Eye (tissue), 1 donor: ENCODE measurements around the gene CNTLN.

Source experiments
- DNase-seq: peaks from one replicate; pipeline ENCODE4 v3.0.0-alpha.2; 2015

Gene CNTLN, protein sequence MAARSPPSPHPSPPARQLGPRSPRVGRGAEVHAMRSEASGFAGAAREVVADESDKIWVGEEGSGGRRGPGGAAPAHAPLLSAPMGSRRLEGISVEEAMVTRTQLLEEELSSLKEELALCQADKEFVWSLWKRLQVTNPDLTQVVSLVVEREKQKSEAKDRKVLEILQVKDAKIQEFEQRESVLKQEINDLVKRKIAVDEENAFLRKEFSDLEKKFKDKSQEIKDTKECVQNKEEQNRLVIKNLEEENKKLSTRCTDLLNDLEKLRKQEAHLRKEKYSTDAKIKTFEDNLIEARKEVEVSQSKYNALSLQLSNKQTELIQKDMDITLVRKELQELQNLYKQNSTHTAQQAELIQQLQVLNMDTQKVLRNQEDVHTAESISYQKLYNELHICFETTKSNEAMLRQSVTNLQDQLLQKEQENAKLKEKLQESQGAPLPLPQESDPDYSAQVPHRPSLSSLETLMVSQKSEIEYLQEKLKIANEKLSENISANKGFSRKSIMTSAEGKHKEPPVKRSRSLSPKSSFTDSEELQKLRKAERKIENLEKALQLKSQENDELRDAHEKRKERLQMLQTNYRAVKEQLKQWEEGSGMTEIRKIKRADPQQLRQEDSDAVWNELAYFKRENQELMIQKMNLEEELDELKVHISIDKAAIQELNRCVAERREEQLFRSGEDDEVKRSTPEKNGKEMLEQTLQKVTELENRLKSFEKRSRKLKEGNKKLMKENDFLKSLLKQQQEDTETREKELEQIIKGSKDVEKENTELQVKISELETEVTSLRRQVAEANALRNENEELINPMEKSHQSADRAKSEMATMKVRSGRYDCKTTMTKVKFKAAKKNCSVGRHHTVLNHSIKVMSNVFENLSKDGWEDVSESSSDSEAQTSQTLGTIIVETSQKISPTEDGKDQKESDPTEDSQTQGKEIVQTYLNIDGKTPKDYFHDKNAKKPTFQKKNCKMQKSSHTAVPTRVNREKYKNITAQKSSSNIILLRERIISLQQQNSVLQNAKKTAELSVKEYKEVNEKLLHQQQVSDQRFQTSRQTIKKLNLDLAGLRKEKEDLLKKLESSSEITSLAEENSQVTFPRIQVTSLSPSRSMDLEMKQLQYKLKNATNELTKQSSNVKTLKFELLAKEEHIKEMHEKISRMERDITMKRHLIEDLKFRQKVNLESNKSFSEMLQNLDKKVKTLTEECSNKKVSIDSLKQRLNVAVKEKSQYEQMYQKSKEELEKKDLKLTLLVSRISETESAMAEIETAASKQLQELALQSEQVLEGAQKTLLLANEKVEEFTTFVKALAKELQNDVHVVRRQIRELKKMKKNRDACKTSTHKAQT (N-terminal part only)

GRCh38 chr9:17134396-17135294, at the start of gene CNTLN:
Gene CNTLN (plus strand): TSS chr9:17135040. CDS start chr9:17135066, 26 bp downstream.
- peak; percentile 96 for DNase-seq

- DNase-seq: no peak
Measured at GRCh38 chr9:17088566-17088965, 46.3 kb upstream of the CNTLN start.

GRCh38 chr9:17090041-17090440, 44.8 kb upstream of the CNTLN start:
- DNase-seq: no peak

- peak; percentile 63 for DNase-seq
Measured at GRCh38 chr9:17116400-17116837, 18.4 kb upstream of the CNTLN start.

GRCh38 chr9:17117372-17117771, 17.5 kb upstream of the CNTLN start:
- DNase-seq: no peak

DNA sequence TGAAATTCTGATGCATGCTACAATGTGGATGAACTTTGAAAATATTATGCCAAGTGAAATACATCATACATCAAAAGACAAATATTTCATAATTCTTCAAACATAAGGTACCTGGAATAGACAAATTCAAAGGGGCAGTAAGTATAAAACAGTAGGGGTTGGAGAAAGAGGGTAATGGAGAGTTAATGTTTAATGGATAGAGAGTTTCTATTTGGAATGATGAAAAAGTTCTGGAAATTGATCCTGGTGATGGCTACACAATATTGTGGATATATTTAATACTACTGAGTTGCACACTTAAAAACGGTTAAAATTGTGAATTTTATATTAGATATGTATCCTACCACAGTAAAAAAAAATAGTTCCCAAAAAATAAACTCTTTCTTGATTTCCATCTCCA, 14.6 kb upstream of the CNTLN start:
- no peak for DNase-seq

- DNase-seq: no peak
Measured at GRCh38 chr9:17121264-17121663, 13.6 kb upstream of the CNTLN start.

DNA sequence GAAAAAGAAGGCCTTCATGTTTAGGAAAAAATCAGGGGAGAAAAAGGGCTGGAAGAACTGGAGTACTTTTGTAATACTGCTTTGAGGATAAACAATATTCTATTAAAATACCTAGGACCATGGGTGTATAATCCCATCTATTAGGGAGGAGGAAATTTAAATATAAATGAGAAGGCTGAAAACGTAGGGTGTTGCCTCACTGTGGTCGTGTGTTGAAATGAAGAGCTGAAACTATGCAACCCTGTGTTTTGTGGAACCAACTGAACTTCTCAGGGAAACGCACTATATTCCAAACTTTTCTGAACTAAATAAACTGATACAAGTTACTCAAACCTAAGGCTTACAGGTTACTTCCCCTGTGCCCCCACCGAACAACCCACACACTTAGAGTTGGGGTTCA, 4.5 kb upstream of the CNTLN start:
- no peak for DNase-seq

- no peak for DNase-seq
Measured at GRCh38 chr9:17130725-17131124, 4.1 kb upstream of the CNTLN start.

GRCh38 chr9:17131494-17131893, 3.3 kb upstream of the CNTLN start:
- no peak for DNase-seq

GRCh38 chr9:17135295-17136160, 688 bp downstream of the CNTLN start:
- peak; percentile 84 for DNase-seq

- DNase-seq: no peak
Measured at GRCh38 chr9:17137566-17137965, 2.7 kb downstream of the CNTLN start.

DNA sequence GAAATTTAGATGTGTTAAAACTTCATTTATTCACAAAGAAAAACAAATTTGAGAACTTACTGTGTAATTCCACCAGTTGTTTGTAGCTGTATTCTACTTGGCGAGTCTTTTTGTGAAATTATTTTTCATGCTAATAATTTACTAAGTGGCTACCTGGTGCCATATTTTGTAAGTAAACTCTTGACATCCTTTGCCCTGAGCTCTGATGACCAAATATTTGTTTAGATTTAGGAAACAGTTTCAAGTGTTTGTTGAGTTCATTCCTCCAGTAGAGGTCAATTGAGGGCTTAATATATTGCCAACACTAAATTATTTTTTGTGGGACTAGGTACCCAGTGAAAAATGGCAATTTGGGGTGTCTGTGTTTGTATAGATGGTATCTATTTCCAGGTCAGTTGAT, 3.7 kb downstream of the CNTLN start:
- no peak for DNase-seq

- DNase-seq: no peak
Measured at GRCh38 chr9:17140418-17140817, 5.6 kb downstream of the CNTLN start.

GRCh38 chr9:17148324-17148723, 13.5 kb downstream of the CNTLN start:
- DNase-seq: no peak

DNA sequence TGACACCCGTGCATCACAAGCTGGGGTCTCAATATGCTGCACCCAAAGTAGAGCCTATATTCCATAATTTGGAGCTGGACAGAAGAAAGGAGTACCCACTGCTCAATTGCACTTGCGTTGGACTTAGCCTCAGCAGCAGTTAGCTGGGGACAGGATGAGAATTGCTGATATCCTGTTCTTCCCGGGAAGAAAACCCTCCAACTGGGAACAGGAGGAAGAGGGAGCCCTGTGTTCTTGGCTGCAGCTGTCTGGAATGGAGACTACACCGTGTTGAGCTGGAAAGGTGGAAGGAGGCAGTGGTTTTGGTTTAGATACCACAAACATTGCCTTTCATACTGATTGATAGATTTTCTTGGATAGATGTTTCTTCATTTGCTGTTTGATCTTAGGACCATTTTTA, 24.6 kb downstream of the CNTLN start:
- DNase-seq: no peak

- DNase-seq: no peak
Measured at GRCh38 chr9:17160327-17160726, 25.5 kb downstream of the CNTLN start.

DNA sequence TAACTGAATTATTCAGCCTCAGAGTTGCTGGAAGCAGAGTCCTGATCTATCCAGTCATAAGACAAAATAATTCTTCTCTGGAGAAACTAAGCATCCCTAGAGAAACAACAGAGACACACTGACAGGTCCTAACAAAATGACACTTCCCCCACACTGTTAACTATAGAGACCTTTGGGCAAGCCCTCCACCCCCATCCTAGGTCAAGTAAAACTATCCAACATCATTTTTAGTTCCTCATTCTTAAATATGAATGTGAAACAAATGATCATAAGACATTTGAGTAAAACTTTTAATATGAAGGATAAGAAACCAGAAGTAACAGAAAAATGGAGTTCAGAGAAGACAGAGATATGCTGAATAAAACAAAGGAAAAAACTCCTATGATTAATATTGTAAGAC, 30.9 kb downstream of the CNTLN start:
- DNase-seq: no peak

GRCh38 chr9:17166346-17166745, 31.5 kb downstream of the CNTLN start:
- DNase-seq: no peak

DNA sequence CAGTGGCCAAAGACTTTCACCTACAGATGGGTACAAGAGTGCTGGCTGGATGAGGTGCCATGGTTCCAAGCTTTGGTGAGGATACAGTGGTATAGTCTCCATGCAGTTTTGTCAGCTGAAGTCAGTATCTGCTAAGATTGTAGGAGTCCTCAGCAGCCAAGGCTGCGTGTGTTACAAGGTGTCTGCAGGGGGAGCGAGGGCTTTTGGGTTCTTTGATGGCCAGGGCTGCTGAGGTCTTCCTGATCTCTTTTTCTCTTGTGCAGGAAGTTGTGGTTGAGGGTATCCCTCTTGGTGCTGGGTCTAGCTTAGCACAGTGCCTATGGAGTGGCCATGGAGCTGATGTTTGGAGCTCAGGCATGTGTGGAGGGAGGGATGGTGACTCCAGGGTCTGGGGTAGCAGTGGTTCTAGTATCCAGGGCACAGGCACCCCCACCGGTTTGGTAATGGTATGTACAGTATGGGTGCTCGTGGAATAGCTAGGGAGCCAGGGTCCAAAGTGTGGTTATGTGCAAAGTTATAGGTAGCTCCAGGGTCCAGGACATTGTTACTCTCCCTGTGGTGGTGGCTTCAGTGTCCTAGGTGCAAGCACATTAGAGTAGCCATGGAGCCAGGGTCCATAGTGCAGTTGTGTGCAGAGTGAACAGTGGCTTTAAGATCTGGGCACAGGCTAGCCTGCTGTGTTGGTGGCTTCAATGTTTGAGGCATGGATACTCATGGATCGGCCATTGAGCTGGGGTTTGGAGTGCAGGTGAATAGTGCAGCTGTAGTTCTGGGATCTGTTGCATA, 36.7 kb downstream of the CNTLN start:
- DNase-seq: no peak
